HG02970 (cell line): Measurements from ENCODE around the gene ADSS2.
"Not testable (repeated sequence)": the region's sequence is repeated elsewhere in the genome, so short reads cannot be mapped to it uniquely, and the experiment has no call there.

Experiments used
- ATAC-seq: cut with Tn5 transposase; IDR thresholded peaks from one replicate; pipeline ENCODE4 v1.9.1; 2021; ENCODE audit warnings: mild to moderate bottlenecking, moderate library complexity, moderate number of reproducible peaks; ENCODE audit not compliant: unreplicated experiment, low FRiP score

The ADSS2 gene

DNA sequence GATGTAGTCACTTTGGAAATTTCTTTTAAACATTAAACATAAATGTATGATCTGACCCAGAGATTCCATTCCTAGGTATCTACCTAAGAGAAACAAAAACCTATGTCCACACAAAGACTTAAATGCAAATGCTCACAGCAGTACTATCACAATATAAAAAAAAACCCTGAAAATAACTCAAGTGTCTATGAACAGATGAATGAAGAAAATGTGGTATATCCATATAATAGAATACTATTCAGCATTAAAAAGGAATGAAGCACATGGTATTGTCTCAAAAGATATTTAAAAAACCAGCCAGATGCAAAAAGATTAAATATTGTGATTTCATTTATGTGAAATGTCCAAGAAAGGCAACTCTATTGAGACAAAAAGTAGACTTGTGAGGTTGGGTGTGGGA is 48.3 kb downstream of the ADSS2 start:
- ATAC-seq: no peak

DNA sequence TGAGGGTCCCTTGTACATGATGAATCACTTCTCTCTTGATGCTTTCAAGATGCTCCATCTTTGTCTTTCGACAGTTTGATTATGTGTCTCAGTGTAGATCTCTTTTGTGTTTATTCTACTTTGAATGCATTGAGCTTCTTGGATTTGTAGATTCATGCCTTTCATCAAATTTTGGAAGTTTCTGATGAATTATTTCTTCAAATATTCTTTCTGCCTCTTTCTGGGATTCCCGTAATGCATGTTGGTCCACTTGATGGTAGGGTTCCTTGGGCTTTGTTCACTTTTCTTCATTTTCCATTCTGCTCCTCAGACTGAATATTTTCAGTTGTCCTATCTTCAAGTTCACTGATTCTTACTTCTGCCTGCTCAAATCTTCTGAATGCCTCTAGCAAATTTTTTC is 50.7 kb downstream of the ADSS2 start:
- no peak for ATAC-seq

DNA sequence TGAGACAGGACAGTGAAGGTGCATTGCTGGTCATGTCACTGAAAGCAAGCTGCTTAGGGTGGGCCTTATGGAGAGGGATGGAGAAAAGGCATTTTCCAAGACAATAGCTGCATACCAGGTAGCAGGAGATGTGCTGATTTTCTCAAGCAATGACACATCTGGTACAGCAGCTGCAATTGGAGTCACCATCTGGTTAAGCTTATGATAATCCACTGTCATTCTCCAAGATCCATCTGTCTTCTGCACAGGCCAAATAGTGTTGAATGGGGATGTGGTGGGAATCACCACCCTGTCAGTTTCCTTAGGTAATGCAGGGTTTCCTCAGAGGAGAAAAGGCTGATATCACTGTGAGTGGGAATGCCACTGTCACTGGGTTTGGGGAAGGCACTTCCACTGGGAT is 54.6 kb downstream of the ADSS2 start:
- no peak for ATAC-seq

- ATAC-seq: no peak
Measured at GRCh38 chr1:244395965-244396364, 55.7 kb downstream of the ADSS2 start.

DNA sequence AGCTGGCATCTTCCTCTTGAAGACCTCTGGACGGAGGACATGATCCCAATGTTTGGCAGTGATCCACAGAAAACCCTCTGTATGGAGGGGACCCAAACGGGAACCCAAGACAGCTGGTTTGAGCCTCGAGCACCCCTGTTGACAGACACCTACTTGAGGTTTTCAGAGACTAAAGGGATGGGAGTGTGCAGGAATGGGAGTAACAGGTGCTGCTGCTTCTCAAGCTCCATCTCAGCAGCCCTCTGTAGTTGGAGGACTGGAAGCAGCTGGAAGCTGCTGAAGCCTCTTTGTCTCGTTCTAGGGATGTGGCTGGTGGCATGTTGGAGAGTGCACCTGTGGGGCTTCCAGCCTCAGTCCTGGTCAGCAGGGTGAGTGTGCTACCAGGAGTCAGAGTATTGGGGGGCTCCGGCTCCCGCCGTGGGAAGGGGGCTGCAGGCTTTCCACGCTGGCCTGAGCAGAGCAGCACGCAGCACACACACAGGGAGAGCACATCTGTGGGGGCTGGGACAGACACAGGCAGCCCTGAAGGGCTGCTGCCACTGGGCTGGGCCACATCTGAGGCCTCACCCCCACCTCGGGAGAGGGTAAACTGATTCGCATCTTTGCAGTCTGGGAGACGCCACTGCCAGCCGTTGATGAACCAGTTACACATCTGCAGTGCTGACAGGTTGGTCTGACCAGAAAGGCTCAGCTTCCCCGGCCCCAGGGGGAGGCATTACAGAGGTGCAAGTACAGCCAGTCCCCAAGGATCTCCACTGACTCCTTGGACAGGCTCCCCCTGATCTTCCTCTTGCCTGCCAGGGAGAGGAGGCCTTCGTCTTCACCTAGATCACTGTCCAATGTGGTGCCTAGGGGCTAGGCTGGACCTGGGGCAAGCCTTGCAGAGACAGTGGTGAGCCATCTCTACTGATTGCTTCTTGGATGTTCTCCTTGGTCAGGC is 56.6 kb downstream of the ADSS2 start:
- ATAC-seq: no peak

- ATAC-seq: no peak
Measured at GRCh38 chr1:244394346-244394745, 57.4 kb downstream of the ADSS2 start.

DNA sequence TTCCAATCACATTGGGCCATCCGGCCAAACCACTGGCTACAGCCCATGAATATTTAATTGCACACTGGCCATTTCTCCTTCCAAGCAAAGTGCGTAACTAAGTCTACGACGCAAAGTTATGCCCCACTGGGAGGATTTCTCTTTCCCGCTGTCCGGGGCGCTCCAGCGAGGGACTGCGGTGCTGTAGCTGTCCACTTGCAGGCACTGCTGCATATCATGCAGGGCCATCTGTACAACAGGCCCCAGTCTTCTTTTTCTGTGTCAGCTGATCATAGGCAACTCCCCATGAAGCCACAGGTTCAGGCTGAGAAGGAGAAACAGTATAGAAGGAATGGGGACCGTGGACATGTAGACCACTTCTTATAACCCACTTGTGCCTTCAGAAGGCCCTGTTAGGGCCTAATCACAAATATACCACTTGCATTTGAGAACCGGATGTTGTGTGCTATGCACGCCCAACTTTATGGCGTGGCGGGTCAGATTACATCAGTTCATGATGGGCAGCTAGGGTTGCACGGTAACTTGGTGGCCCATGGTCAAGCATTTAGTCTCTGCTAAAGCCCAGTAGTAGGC is 58.0 kb downstream of the ADSS2 start:
- ATAC-seq: no peak

GRCh38 chr1:244391761-244392160 is 59.9 kb downstream of the ADSS2 start:
- ATAC-seq: no peak

DNA sequence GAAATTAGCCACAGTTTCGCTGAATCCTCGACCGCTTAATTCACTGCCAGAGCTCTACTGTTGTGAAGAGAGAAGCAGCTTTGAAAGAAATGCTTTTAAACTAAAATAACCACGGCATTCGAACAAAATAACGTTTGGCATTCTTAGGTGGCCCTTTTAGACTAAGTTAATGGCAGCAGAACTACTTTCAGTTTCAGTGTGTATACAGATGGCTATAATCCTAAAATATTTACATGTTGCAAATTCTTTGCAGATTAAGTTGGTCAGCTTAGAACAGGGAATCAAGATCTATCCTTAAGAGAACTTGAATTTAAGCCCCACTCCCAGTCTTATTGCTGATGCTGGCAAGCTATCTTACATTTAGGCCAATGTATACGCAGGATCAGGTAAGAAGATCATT is 62.7 kb downstream of the ADSS2 start:
- ATAC-seq: no peak

DNA sequence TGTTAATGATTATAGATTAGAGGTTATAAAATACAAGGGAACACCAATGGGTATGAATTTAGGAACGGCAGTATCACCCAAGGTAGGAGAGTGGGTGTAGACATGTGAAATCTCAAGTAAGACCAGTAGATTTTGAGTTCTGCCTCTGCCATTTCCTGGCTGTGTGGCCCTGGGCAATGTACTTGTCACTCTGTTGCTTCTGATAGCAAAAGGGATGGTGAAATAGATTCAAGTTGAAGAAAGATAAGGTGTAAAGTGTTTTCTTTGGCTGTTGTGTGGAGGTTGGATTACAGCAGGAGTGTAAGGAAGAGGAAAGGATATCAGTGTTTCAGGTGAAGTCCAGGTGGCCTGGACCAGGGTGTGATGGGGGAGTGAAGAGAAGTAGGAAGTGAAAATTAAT is 64.3 kb downstream of the ADSS2 start:
- ATAC-seq: no peak

- no peak for ATAC-seq
Measured at GRCh38 chr1:244386595-244386994, 65.1 kb downstream of the ADSS2 start.

GRCh38 chr1:244384066-244384465 is 67.6 kb downstream of the ADSS2 start:
- no peak for ATAC-seq

DNA sequence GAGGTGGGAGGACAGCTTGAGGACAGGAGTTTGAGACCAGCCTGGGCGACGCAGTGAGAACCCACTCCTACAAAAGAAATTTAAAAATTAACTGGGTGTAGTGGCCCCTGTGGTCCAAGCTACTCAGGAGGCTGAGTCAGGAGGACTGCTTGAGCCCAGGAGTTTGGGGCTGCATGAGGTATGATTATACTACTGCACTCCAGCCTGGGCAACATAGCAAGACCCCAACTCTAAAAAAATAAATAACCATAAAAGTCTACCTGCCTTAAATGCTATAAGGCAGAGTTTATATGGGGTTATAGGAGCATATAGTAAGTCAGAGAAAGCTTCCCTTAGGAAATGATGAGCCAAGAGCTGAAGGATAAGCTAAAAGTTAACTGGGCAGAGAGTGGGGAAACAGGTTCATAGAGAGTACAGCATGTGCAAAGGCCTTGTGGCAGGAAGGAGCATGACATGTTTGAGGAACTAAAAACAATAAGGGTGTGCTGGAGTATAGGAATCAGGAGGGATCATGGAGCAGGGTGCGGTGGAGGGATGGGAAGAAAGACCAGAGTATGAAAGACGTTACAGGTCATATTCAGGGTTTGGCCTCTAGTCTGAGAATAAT is 68.3 kb downstream of the ADSS2 start:
- no peak for ATAC-seq

DNA sequence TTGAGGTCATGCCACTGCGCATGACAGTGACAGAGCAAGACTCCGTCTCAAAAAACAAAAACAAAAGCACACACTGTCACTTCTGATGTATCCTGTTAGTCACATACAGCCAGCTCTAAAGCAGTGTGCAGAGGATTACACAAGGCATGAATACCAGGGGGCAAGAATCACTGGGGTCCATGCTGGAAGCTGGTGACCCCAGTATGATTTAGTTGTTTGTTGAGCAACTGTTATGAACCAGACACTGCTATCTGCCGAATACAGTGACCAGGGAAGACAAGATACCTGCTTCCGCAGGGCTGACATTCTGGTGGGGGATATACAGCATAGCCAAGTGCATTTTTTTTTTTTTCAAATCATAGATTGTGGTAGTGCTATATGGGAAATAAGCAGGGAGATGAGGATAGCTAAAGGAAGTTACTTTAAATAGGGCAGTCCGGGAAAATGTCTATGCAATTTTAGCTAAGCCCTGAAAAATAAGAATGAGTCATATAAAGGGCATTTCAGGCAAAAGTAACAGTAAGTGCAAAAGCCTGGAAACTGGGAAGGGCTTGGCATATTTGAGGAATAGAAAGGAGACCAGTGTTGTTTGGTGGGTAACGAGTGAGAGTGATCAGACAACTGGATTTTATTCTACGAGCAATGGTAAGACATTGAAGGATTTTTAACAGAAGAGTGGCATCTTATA is 69.7 kb downstream of the ADSS2 start:
- ATAC-seq: no peak

DNA sequence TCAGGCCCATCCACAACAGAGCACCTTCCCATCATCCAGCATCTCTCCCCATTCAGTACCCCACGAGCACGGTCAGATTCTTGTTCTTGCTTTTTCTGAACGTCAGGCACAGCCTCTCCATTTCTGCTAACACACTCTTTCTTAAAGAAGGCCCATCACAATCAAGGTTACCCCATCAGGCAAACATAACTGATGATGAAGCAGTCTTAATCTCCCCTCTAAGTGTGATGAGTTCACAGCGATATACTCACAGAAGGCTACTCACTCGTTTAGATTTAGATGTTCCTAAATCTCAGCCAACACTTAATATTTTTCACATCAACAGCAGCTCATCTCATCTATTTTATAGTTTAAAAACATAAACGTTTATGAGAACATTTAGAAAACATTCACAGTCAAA is 75.6 kb downstream of the ADSS2 start:
- ATAC-seq: no peak

DNA sequence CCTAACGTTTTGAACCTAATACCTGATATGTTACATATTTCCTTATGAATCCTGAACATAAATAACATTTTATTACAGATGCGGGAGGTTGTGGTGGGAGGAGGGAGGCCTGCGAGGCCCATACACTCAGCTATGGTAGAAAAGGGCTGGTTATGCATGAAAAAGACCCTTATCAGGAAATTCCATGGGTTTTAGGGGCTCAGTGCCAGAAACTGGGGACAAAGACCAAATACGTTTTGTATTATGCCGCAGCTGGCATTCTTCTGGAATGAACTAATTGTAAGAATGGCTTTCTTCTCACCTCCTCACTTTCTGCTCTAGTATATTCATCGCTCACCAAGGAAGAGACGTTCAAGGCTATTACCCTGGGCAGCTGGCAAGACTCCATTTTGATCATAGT is 76.7 kb downstream of the ADSS2 start:
- no peak for ATAC-seq

DNA sequence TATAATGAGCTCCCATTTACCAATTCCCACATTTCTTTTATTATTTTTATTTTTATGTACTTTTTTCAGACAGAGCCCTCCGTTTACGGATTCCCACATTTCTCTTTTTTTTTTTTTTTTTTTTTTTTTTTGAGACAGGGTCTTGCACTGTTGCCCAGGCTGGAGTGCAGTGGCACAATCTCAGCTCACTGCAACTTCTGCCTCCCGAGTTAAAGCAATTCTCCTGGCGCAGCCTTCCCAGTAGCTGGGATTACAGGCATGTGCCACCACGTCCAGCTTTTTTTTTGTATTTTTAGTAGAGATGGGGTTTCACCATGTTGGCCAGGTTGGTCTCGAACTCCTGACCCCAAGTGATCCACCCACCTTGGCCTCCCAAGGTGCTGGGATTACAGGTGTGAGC is 77.2 kb downstream of the ADSS2 start:
- not testable (repeated sequence) for ATAC-seq

DNA sequence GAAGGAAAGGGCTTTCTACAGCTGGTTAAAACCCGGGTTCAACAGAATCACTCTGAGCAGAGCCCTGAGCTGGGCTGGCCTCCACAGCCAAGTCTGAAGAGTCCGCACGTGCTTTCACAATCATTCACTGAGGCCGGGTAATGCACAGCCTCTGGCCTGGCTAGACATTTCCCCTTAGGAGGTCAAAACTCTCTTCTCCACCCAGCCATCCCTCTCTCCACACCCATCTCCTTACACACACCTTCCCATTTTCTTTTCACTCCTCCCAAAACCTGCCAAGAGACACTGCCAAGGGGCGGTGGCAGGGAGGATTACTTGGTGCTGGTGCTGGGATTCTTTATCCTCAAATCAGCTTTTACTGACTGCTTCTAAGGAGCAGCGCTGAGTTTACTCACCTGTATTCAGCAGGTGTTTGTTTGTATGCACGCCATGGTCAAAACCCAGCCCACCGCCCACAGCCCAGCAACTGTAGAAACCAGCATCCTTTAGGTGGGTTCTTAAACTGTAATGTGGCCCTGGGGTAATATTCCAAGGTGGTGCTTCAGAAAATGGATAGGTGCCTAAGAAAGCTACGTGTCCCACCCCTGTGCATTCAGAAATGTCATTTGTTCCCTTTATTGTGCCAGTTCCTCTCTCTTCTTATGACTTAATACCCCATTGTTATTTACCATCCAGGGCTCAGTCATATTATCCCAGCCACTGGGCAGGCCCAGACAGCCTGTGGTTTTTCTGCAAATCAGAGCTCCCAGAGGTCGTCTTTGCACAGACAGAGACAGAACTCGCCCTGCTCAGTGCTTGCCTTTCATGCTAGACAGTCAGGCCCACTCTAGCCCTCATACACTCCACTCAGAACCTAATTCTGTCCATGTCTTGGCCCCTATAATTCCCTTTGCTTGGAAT is 80.2 kb downstream of the ADSS2 start:
- no peak for ATAC-seq

DNA sequence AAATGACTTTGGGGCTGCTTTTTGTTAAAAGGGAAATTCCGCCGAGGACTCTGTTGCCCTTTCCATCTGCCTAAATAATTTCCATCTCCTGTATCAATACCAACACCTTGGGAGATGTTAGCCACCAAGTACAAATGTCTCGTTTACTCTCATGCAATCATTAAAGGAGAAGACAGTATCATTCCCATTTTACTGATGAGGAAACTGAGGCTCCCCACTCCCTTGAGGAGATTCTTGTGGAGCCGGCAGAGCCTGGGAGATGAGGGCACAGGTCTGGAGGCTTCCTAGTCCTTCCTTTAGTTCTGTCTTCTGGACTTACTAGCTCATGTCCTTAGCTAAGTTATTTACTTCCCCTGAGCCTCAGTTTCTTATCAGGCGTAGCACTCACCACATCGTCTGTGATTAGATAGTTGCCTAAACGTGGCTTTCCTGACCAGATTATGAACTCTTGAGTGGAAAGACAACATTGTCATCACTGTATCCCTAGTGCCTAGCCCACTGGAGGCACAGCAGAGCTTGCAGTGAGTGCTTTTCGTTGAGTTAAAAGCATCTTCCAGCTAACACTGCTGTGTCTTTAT is 81.6 kb downstream of the ADSS2 start:
- ATAC-seq: no peak
